SK-N-SH (cell line): ENCODE measurements around the gene SREBF2. TPM values are rescaled to one million over a fixed set of nuclear protein-coding genes. Genes with fewer than 3 reads are reported as not detected.

ENCODE experiments used
- CTCF ChIA-PET: fragments of 300-600, 350-600 bp; formaldehyde crosslinking; extraction: SDS; loops from one replicate; lab custom pipeline; 2021; lab: Yijun Ruan, JAX
- POLR2A ChIA-PET: fragments of 350-600 bp; sonication (Branson Sonifier 250); formaldehyde crosslinking; extraction: SDS; loops from one replicate; lab custom pipeline; 2020; ENCODE audit warnings: antibody characterized with exemption, inconsistent platforms; lab: Yijun Ruan, JAX
- DNase-seq: peaks from one replicate; pipeline ENCODE4 v3.0.0; 2012
- H2AFZ ChIP-seq: fragments of 200-600 bp; sonication (generic); 2 replicates; pipeline ENCODE4 v1.8.1; 2016; ENCODE audit warnings: antibody characterized with exemption, mild to moderate bottlenecking, low read depth
- H3F3A ChIP-seq: fragments of 200-600 bp; sonication (generic); replicated peaks from 2 replicates; pipeline ENCODE3; 2016; ENCODE audit warnings: antibody characterized with exemption, mild to moderate bottlenecking; ENCODE audit not compliant: insufficient read depth
- H3K27ac ChIP-seq, 2 experiments: fragments of 200-500 bp in 1 of 2; fragments of 200-600 bp in 1 of 2; sonication (Bioruptor generic) in 1 of 2; sonication (generic), shearing (Covaris generic) in 1 of 2; 2 replicates each; pipeline versions ENCODE4 v1.5.1 to v1.6.1; 2014 to 2016; ENCODE audit warnings: low read depth in 2 of 2, inconsistent platforms in 1 of 2, low read length in 1 of 2, mild to moderate bottlenecking in 1 of 2, mixed read lengths in 1 of 2
- H3K27me3 ChIP-seq: fragments of 200-600 bp; sonication (generic), shearing (Covaris generic); 2 replicates; pipeline ENCODE4 v1.6.1; 2016; ENCODE audit warnings: mixed run types; ENCODE audit not compliant: insufficient read depth
- H3K36me3 ChIP-seq, 2 experiments: fragments of 200-500 bp in 1 of 2; fragments of 200-600 bp in 1 of 2; sonication (Bioruptor generic) in 1 of 2; sonication (generic) in 1 of 2; replicated peaks in 1 of 2; 2 replicates each; pipeline versions ENCODE3 to v1.5.1; 2014 to 2016; ENCODE audit warnings: low read length in 1 of 2, mild to moderate bottlenecking in 1 of 2; ENCODE audit not compliant: insufficient read depth in 2 of 2, control insufficient read depth in 1 of 2
- H3K4me1 ChIP-seq, 2 experiments: fragments of 200-500 bp in 1 of 2; fragments of 200-600 bp in 1 of 2; sonication (Bioruptor generic) in 1 of 2; sonication (generic), shearing (Covaris generic) in 1 of 2; 2 replicates each; pipeline versions ENCODE4 v1.5.1 to v1.6.1; 2014 to 2016; ENCODE audit warnings: low read depth in 1 of 2, low read length in 1 of 2, mixed run types in 1 of 2; ENCODE audit not compliant: insufficient read depth in 2 of 2, control insufficient read depth in 1 of 2
- H3K4me2 ChIP-seq: fragments of 200-600 bp; sonication (generic), shearing (Covaris generic); 2 replicates; pipeline ENCODE4 v1.6.1; 2017; ENCODE audit warnings: mixed run types
- H3K4me3 ChIP-seq, 2 experiments: fragments of 200-500 bp in 1 of 2; fragments of 200-600 bp in 1 of 2; sonication (Bioruptor generic) in 1 of 2; sonication (generic), shearing (Covaris generic) in 1 of 2; 2 replicates each; pipeline versions ENCODE4 v1.5.1 to v1.8.1; 2014 to 2016; ENCODE audit warnings: low read depth in 2 of 2, inconsistent platforms in 1 of 2, low read length in 1 of 2, mild to moderate bottlenecking in 1 of 2, mixed read lengths in 1 of 2, moderate library complexity in 1 of 2
- H3K79me2 ChIP-seq: fragments of 200-600 bp; sonication (generic); 2 replicates; pipeline ENCODE4 v1.8.1; 2017; ENCODE audit warnings: mild to moderate bottlenecking; ENCODE audit not compliant: insufficient read depth
- H3K9ac ChIP-seq: fragments of 200-600 bp; sonication (generic); 2 replicates; pipeline ENCODE4 v1.6.1; 2017; ENCODE audit warnings: mixed run types
- H3K9me2 ChIP-seq: fragments of 200-600 bp; sonication (generic); 2 replicates; pipeline ENCODE4 v1.6.1; 2017; ENCODE audit warnings: mixed run types
- H3K9me3 ChIP-seq: fragments of 200-600 bp; sonication (generic); 2 replicates; pipeline ENCODE4 v1.6.1; 2017; ENCODE audit warnings: mixed run types, mild to moderate bottlenecking, moderate library complexity
- H4K20me1 ChIP-seq: fragments of 200-600 bp; sonication (generic); 2 replicates; pipeline ENCODE4 v1.6.1; 2017; ENCODE audit warnings: mild to moderate bottlenecking, mixed run types; ENCODE audit not compliant: insufficient read depth
- CHD2 ChIP-seq: fragments of 150-350 bp; IDR thresholded peaks from 2 replicates; pipeline ENCODE4 v1.6.1; 2018; ENCODE audit warnings: low read length; ENCODE audit not compliant: partially characterized antibody
- ELF1 ChIP-seq: IDR thresholded peaks from 2 replicates; pipeline ENCODE4 v1.4.0; 2012
- FOXM1 ChIP-seq: IDR thresholded peaks from 2 replicates; pipeline ENCODE4 v1.4.0; 2012; ENCODE audit warnings: low read depth, mild to moderate bottlenecking
- GABPA ChIP-seq: IDR thresholded peaks from 2 replicates; pipeline ENCODE4 v1.4.0; 2012; ENCODE audit warnings: low read depth, mild to moderate bottlenecking
- GATA2 ChIP-seq: sonication (generic); formaldehyde crosslinking; IDR thresholded peaks from 2 replicates; pipeline ENCODE4 v1.5.0; 2020; ENCODE audit warnings: mild to moderate bottlenecking, missing genetic modification reagents
- MEF2A ChIP-seq: IDR thresholded peaks from 2 replicates; pipeline ENCODE4 v1.4.0; 2012; ENCODE audit warnings: low read depth, borderline replicate concordance
- RFX5 ChIP-seq: IDR thresholded peaks from 2 replicates; pipeline ENCODE4 v1.6.1; 2012; ENCODE audit warnings: mild to moderate bottlenecking, improper control_type of control experiment, low read length
- TCF12 ChIP-seq: IDR thresholded peaks from 2 replicates; pipeline ENCODE4 v1.4.0; 2012
- TEAD4 ChIP-seq: IDR thresholded peaks from 2 replicates; pipeline ENCODE4 v1.4.0; 2012; ENCODE audit warnings: mild to moderate bottlenecking, borderline replicate concordance; ENCODE audit not compliant: insufficient read depth
- USF1 ChIP-seq: IDR thresholded peaks from 2 replicates; pipeline ENCODE4 v1.4.0; 2012; ENCODE audit warnings: low read depth, borderline replicate concordance
- YY1 ChIP-seq: IDR thresholded peaks from 2 replicates; pipeline ENCODE4 v1.4.0; 2012; ENCODE audit warnings: low read depth, mild to moderate bottlenecking
- WGBS: methylation state at CpG from one replicate; pipeline ENCODE4 v1.1.6; 2017; ENCODE audit warnings: low lambda C conversion rate; 5-methylcytosine and 5-hydroxymethylcytosine counted together
- polyA plus RNA-seq, 3 experiments: library from polyadenylated mRNA; depleted of rRNA; stranded (reverse); fragments of >200 nt; gene quantifications; 2 replicates each; pipeline ENCODE4 v1.2.3, GENCODE V29; 2012
- TF ChIP-seq, protein P1 (sequence below): fragments of 150-350 bp; IDR thresholded peaks from 2 replicates; pipeline ENCODE4 v1.6.1; 2016; ENCODE audit warnings: mild to moderate bottlenecking, low read depth, low read length

The SREBF2 gene
- polyA plus RNA-seq, 1 of the 3 experiments (the other 2 are of a cell fraction), result 7.5 TPM

DNA sequence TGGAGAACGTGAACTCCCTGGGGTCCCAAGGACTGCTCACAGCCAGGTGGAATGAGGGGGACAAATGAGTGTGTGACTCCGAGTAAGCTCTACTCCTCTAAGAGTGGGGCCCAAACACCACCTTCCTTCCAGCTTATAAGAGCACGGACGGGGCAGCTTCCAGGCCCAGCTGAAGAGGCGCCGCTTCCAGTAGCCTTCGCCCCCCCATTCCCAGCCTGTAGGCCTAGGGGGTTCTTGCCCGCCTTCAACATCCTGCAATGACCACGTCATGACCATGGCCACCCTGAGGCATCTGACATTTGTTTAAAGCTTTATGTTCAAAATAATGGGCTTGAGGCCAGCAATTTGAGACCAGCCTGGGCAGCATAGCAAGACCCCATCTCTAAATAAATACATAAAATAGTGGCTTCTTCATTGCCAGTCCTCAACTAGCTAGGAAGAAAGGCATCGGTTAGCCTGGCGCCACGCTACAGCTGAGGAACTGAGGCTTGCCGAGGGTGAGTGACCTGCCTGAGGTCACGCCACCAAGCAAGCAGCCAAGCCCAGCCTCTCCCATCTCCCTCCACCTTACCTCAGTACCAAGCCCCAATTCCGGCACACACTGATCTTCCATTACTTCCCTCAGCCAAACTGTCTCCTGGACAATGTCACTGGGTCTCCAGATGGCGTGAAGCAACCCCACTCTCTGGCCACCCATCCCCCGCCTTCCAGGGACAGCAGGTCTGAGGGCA lies 101.5 kb downstream of the SREBF2 start:
- no peaks in the 10 kb centered on the region for H3K27me3 ChIP-seq
- TF ChIP-seq CHD2 (no peak), MEF2A (no peak), TCF12 (no peak), YY1 (no peak), FOXM1 (no peak), TEAD4 (no peak)
- TF ChIP-seq, all 33 proteins: peak for 0
- Histone ChIP-seq H3K9me3 (no peaks in the 10 kb centered on the region), H3K79me2 (no peaks in the 10 kb centered on the region), H3K4me3 (no peak overlapping the region), H3K36me3 (no peaks in the 10 kb centered on the region), H3K9ac (no peak overlapping the region), H2AFZ (no peak overlapping the region), H3K9me2 (no peaks in the 10 kb centered on the region), H3K27ac (no peak overlapping the region), H3K4me1 (peaks cover 0 to 5% of the 10 kb centered on the region in 2 experiments; a peak in 1 of 4 replicates), H4K20me1 (no peaks in the 10 kb centered on the region), H3F3A (no peaks in the 10 kb centered on the region), H3K4me2 (no peak overlapping the region)
- ChIA-PET POLR2A (no interaction called here), CTCF (interaction anchor here (0.7 kb wide), 1 partner anchor 9 kb away, joined by 3 read pairs; no protein-coding TSS in a partner anchor)
- no peak for DNase-seq
- 100% methylated on average over 6 of the region's 17 CpGs for whole genome bisulfite sequencing

DNA sequence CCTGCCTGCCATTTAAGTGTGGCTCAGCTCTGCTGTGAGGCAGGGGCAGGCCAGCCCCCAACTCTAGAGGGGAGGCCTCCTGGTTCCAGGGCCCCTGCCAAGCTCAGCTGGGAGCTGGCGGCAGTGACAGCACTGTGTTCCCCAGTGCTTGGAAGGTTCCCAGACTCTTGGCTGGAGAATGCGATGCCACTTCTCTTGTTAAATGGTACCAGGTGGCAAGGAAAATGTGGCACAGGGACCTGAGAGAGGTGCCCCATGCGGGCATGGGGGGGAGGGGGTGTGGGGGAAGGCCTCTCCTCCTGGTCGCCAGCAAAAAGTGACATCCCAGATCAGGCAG lies 102.1 kb downstream of the SREBF2 start:
- Histone ChIP-seq H3K9me3 (no peaks in the 10 kb centered on the region), H2AFZ (no peak overlapping the region), H3K9me2 (no peaks in the 10 kb centered on the region), H3K4me3 (no peak overlapping the region), H3K4me2 (no peak overlapping the region), H3K4me1 (peaks cover 0 to 5% of the 10 kb centered on the region in 2 experiments; a peak in 1 of 4 replicates), H3K27me3 (no peaks in the 10 kb centered on the region), H3F3A (no peaks in the 10 kb centered on the region), H3K27ac (no peak overlapping the region), H3K9ac (no peak overlapping the region), H3K79me2 (no peaks in the 10 kb centered on the region), H3K36me3 (no peaks in the 10 kb centered on the region), H4K20me1 (no peaks in the 10 kb centered on the region)
- no peak for DNase-seq
- TF ChIP-seq GABPA, result no peak
- no peak for TF ChIP-seq TCF12
- TF ChIP-seq TEAD4, result no peak
- no peak for TF ChIP-seq RFX5
- TF ChIP-seq USF1, result no peak
- TF ChIP-seq, protein P1, sequence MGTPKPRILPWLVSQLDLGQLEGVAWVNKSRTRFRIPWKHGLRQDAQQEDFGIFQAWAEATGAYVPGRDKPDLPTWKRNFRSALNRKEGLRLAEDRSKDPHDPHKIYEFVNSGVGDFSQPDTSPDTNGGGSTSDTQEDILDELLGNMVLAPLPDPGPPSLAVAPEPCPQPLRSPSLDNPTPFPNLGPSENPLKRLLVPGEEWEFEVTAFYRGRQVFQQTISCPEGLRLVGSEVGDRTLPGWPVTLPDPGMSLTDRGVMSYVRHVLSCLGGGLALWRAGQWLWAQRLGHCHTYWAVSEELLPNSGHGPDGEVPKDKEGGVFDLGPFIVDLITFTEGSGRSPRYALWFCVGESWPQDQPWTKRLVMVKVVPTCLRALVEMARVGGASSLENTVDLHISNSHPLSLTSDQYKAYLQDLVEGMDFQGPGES, result no peak
- no peak for TF ChIP-seq GATA2
- TF ChIP-seq MEF2A, result no peak
- no peak for TF ChIP-seq ELF1
- ChIA-PET CTCF (interaction anchor here (0.7 kb wide), 1 partner anchor 9 kb away, joined by 3 read pairs; no protein-coding TSS in a partner anchor), POLR2A (no interaction called here)
- WGBS, result no CpG with 5 or more reads among the region's 4 CpGs
